Subcutaneous preadipocyte (primary cell): ENCODE data around the gene POLR3H. TPM values are rescaled to one million over a fixed set of nuclear protein-coding genes. Genes with fewer than 3 reads are reported as not detected.

ENCODE experiments used
- total RNA-seq: library from RNA; depleted of rRNA; stranded (reverse); fragments of >200 nt; gene quantifications from 2 replicates; pipeline ENCODE4 v1.2.3, GENCODE V29; 2012

POLR3H gene
- total RNA-seq = 22.4 and 24.2 TPM in 2 replicates

GRCh38 chr22:41543854-41544670 lies at the start of gene POLR3H:
TSS of gene POLR3H (minus strand) at chr22:41544470. CDS start at chr22:41544101, 369 bp downstream.

GRCh38 chr22:41589391-41590241 lies 45.3 kb upstream of the POLR3H start, which contains the start of gene PMM1:
TSS of gene PMM1 (minus strand) at chr22:41589840. CDS start at chr22:41589805, 35 bp downstream.

Other genes with a start within 250 kb of the POLR3H start
- 27.2 and 37.7 TPM in 2 replicates for gene ZC3H7B, start 242.9 kb downstream of the POLR3H start, total RNA-seq
- gene TEF, start 162.5 kb downstream of the POLR3H start, total RNA-seq = 3.7 and 4.4 TPM in 2 replicates
- gene TOB2, start 97.7 kb downstream of the POLR3H start, total RNA-seq = 28.7 and 35.8 TPM in 2 replicates
- 43.0 and 45.9 TPM in 2 replicates for gene PHF5A, start 75.8 kb downstream of the POLR3H start, total RNA-seq
- 69.4 and 82.9 TPM in 2 replicates for gene ACO2, start 75.4 kb downstream of the POLR3H start, total RNA-seq
- 0.20 TPM in 1 of 2 replicates, not detected in the other for gene CSDC2, start 16.5 kb upstream of the POLR3H start, total RNA-seq
- 15.8 and 22.0 TPM in 2 replicates for gene PMM1, start 45.4 kb upstream of the POLR3H start, total RNA-seq
- 24.3 and 29.7 TPM in 2 replicates for gene DESI1, start 76.6 kb upstream of the POLR3H start, total RNA-seq
- gene XRCC6, start 76.8 kb upstream of the POLR3H start, total RNA-seq = 272 and 337 TPM in 2 replicates
- 94.8 and 105 TPM in 2 replicates for gene SNU13, start 144.4 kb upstream of the POLR3H start, total RNA-seq
- gene MEI1, start 155.0 kb upstream of the POLR3H start, total RNA-seq = 0.37 and 3.1 TPM in 2 replicates